NCI-H2029 treated with DMSO at 0.1 percent for 48 hours (cell line): ENCODE data around the gene NOC2L.
"Not testable (repeated sequence)": the region's sequence is repeated elsewhere in the genome, so short reads cannot be mapped to it uniquely, and the experiment has no call there.

ENCODE experiments used
- DNase-seq: peaks from one replicate; lab custom pipeline; 2025; lab: John Stamatoyannopoulos, UW

Gene NOC2L

DNA sequence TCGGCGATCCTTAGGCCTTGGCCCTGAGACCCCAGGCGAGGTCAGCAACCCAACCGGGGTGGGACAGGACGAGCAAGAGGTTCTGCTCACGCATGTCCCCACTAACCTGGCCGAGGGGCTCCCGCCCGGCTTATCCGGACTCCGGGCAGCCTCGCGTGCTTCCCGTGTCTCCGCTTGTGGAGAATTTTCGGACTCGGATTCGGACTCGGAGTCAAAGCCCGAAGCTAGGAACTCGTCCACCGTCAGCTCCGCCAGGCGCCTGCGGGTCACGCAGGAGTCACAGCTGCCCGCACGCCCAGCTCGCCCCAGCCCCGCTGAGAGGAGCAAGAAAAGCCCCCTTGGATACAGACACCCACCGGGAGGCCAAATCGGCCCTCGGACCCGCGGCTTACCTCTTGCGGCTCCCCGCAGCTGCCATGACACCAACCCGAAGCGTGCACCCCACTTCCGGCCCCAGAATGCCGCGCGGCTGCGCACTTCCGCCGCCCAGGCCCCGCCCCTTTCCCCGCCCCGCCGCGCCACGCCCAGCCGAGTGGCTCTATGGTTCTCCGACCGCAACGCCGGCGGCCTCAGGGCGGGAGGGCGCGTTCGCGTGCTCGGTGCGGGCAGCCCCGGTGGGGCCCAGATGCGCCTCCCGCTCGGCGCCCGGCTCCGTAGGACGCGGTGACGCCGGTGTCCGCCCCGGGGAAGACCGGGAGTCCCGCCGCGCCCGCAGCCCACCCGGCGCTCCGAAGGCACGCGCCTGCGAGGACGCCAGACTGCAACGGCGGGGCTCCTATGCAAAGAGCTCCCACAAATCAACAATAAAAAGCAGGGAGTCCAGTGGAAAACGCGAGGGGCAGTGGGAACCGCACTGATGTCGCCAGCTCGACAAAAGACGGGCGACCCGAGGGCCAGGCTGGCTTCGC, at the start of gene NOC2L:
Gene NOC2L, minus strand, starts transcription at position 434 of the 908 bp plus-strand sequence. Its CDS starts 16 bp downstream, at position 418.
- peak; percentile 42 for DNase-seq

GRCh38 chr1:1006305-1007159, 47.5 kb upstream of the NOC2L start:
- DNase-seq, result no peak

DNA sequence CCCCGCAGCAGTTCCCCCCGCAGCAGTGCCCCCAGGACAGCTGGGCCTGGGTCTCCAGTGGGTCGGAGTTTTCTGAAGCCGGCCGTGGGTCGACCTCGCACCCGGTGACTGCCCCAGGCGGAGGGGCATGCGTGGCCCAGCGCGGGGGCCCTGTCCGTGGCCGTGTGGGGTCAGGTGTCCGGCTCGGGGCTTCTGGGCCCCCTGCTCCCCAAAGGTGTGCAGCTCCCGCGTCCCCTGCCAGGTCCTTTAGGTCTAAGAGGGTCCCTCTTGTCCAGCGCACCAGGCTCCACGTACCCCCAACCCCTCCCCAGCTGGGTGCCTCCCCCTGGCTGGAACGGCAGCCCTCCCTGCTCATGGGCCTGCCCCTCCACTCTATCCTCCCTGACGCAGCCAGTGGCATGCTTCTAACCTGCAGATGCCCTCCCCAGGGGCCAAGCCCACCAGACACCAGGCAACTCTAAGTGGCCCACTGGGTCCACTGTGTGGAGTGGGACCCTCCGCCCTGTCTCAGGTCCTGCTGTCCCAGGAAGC, 46.8 kb upstream of the NOC2L start:
- DNase-seq, result no peak

GRCh38 chr1:1004780-1005697, 46.0 kb upstream of the NOC2L start:
- peak; percentile 20 for DNase-seq

DNA sequence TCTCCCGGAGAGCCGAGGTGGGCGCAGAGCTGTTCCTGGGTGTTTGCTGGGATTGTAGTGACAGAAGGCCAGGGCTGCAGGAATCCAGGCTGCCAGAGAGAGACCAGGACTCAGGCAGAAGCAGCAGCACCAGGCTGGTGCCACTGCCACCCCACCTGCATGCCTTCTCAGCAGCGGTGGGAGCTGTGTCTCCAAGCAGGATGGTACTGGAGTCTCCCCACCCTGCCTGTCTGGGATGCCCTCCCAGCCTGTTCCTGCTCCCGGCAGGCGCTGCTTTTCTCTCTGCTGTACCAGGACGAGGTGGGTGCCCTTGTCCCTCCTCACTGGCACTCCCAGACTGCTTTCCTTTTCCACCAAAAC, 45.3 kb upstream of the NOC2L start:
- no peak for DNase-seq

- no peak for DNase-seq
These were observed 44.8 kb upstream of the NOC2L start for GRCh38 chr1:1003618-1004419.

GRCh38 chr1:1001057-1001783, 42.2 kb upstream of the NOC2L start:
- no peak for DNase-seq

DNA sequence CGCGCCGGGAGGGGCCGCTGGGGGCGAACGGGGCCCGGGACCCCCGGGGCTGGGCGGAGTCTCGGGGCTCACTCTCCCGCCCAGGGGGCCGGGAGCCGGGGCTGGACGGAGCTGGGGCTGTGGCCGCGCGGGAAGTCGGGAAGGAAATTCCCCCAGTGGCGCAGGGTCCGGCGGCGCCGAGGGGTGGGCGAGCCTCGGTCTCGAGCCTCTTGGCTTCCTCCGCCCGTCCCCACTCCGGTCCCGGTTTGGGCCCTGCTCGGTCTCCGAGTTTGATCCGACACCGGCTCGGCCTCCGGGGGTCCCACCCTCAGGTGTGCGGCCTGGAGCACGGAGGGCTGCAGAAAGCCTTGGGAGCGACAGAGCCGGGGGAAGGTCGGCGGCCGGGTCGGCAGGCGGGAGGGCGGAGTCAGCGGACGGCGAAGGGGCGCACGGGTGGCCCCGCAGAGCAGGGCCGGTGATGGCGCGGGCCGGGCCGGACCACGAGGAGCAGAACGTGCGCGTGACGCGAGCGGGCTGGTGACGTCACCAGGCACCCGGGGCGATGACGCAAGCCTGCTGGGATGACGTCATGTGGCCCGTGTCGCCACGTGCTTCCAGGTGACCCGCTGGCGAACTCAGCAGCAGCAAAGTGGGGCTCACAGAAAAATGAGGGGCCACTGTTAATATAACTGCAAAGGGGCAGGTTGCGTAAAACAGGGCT, 41.5 kb upstream of the NOC2L start:
- DNase-seq, result no peak

DNA sequence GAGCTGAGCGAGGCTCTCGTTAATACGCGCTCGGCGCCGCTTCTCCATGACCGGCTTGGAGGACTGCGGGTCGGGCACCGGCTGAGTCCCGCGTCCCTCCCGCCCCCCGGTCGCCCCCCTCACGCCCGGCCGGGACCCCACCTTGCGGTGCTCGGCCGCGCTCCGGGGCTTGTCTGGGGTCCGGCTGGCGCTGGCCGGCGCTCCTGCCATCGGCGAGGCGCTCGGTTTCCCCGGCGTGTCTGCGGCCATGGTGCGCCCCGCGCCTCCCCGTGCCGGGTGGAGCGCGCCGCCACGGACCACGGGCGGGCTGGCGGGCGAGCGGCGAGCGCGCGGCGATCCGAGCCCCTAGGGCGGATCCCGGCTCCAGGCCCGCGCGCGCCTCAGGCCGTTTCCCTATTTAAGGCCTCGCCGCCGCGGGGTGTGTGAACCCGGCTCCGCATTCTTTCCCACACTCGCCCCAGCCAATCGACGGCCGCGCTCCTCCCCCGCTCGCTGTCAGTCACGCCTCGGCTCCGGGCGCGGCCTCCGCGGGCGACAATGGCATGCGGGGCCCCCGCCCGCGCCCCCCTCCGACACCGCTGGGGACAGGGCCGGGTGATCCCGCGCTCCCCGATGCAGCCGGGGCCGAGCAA, 40.8 kb upstream of the NOC2L start, which contains the start of gene HES4:
Gene HES4, minus strand, starts transcription at position 373 of the 632 bp plus-strand sequence. Its CDS starts 124 bp downstream, at position 249.
- no peak for DNase-seq

- no peak for DNase-seq
These were observed 40.1 kb upstream of the NOC2L start for GRCh38 chr1:998995-999724.

DNA sequence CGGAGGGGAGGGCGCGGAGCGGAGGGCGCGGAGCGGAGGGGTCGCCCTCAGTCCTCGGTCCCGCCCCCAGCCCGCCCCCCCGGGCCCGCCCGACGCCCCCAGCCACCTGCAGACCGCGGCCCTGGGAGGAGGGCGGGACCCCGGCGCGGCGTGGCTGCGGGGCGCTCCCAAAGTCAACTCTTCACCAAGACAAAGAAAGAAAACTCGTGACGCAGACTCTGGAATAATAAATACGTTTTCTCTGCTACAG, 39.6 kb upstream of the NOC2L start:
- no peak for DNase-seq

DNA sequence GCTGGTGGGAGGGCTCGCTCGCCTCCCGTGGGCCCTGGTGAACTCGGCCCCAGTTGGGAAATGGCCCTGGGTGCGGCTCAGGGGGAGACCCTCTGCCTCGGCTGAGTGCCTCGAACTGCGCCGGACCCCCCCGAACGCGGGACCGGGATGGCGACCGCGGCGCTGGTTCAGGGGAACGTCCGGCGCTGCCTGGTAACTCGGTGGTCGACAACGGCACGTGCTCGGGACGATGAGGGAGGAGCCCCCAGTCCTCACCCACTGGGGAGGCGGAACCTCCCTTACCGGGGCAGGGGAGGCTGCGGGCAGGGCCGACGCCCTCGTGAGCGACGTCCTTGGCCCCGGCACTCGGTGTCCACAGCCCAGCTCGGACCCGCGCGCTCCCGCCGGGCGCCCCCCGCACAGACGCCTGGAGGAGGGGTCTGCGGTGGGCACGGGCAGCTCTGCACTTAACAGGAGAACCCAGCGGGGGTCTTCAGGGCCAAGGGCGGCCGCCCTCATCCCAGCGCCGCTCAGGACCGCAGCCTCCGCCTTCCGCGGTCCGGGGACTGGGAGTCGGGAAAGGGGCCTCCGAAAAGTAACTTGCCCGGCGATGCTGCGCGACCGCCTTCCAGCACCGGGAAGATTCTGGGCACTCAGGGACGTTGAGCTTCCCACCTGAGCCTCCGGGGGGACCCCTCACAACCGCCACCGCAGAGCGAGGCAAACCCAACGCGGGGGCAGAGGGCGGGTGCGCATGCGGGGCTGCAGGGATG, 39.1 kb upstream of the NOC2L start:
- no peak for DNase-seq

- DNase-seq, result no peak
These were observed 38.6 kb upstream of the NOC2L start for GRCh38 chr1:997713-997992.

GRCh38 chr1:996851-997712, 38.0 kb upstream of the NOC2L start:
- DNase-seq, result no peak

GRCh38 chr1:995665-996633, 36.9 kb upstream of the NOC2L start:
- DNase-seq, result no peak

DNA sequence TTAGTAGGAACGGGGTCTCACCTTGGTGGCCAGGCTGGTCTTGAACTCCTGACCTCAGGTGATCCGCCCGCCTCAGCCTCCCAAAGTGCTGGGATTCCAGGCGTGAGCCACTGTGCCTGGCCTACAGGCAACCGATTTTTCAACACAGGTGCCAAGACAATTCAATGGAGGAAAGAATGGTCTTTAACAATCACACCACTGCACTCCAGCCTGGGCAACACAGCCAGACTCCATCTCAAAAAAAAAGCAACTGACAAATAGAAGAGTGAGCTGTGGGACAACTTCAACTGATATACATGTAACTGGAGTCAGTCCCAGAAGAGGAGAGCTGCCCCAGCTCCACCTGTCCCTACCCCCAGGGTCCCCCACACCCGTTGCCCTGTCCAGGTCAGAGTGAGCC, 35.5 kb upstream of the NOC2L start:
- DNase-seq, result not testable (repeated sequence)
